IPS-18a (cell line): ENCODE data around the gene PPP2R1A.

Source experiments
- H3K27ac ChIP-seq: one replicate; pipeline ENCODE4 v1.5.1; 2013; ENCODE audit warnings: low read length
- H3K27me3 ChIP-seq: one replicate; pipeline ENCODE4 v1.6.1; 2013; ENCODE audit warnings: mild to moderate bottlenecking, low read length; ENCODE audit not compliant: control insufficient read depth, insufficient read depth
- H3K36me3 ChIP-seq: one replicate; pipeline ENCODE4 v1.6.1; 2013; ENCODE audit warnings: low read depth, low read length; ENCODE audit not compliant: control insufficient read depth
- H3K4me1 ChIP-seq: one replicate; pipeline ENCODE4 v1.6.1; 2013; ENCODE audit warnings: low read depth, low read length; ENCODE audit not compliant: control insufficient read depth
- H3K4me3 ChIP-seq: one replicate; pipeline ENCODE4 v1.5.1; 2013; ENCODE audit warnings: low read length
- H3K9ac ChIP-seq: one replicate; pipeline ENCODE4 v1.6.1; 2013; ENCODE audit warnings: mild to moderate bottlenecking, low read length, moderate library complexity
- H3K9me3 ChIP-seq: one replicate; pipeline ENCODE4 v1.6.1; 2013; ENCODE audit warnings: low read depth, low read length; ENCODE audit not compliant: control insufficient read depth

PPP2R1A gene

GRCh38 chr19:52227196-52227940 is 37.5 kb downstream of the PPP2R1A start:
- no peaks in the 10 kb centered on the region for H3K4me1 ChIP-seq
- no peak overlapping the region for H3K9ac ChIP-seq
- H3K27ac ChIP-seq = no peak overlapping the region
- no peak overlapping the region for H3K4me3 ChIP-seq
- H3K9me3 ChIP-seq = no peaks in the 10 kb centered on the region
- peaks cover 62% of the 10 kb centered on the region for H3K36me3 ChIP-seq
- no peaks in the 10 kb centered on the region for H3K27me3 ChIP-seq

GRCh38 chr19:52227980-52228379 is 38.1 kb downstream of the PPP2R1A start:
- Histone ChIP-seq H3K27me3 (no peaks in the 10 kb centered on the region), H3K4me1 (no peaks in the 10 kb centered on the region), H3K36me3 (peaks cover 56% of the 10 kb centered on the region), H3K9me3 (no peaks in the 10 kb centered on the region), H3K27ac (no peak overlapping the region), H3K9ac (no peak overlapping the region), H3K4me3 (no peak overlapping the region)

GRCh38 chr19:52229524-52229923 is 39.7 kb downstream of the PPP2R1A start:
- no peak overlapping the region for H3K4me3 ChIP-seq
- no peak overlapping the region for H3K9ac ChIP-seq
- H3K36me3 ChIP-seq = peaks cover 41% of the 10 kb centered on the region
- no peaks in the 10 kb centered on the region for H3K27me3 ChIP-seq
- H3K27ac ChIP-seq = no peak overlapping the region
- H3K4me1 ChIP-seq = no peaks in the 10 kb centered on the region
- no peaks in the 10 kb centered on the region for H3K9me3 ChIP-seq

GRCh38 chr19:52230685-52231084 is 40.8 kb downstream of the PPP2R1A start:
- Histone ChIP-seq H3K27ac (no peak overlapping the region), H3K27me3 (no peaks in the 10 kb centered on the region), H3K4me3 (no peak overlapping the region), H3K9me3 (no peaks in the 10 kb centered on the region), H3K4me1 (no peaks in the 10 kb centered on the region), H3K9ac (no peak overlapping the region), H3K36me3 (peaks cover 30% of the 10 kb centered on the region)

GRCh38 chr19:52231154-52231910 is 41.5 kb downstream of the PPP2R1A start:
- H3K9ac ChIP-seq = no peak overlapping the region
- no peak overlapping the region for H3K27ac ChIP-seq
- no peaks in the 10 kb centered on the region for H3K4me1 ChIP-seq
- H3K4me3 ChIP-seq = no peak overlapping the region
- H3K36me3 ChIP-seq = peaks cover 24% of the 10 kb centered on the region
- H3K9me3 ChIP-seq = no peaks in the 10 kb centered on the region
- no peaks in the 10 kb centered on the region for H3K27me3 ChIP-seq

- Histone ChIP-seq H3K4me3 (no peak overlapping the region), H3K36me3 (no peaks in the 10 kb centered on the region), H3K9ac (no peak overlapping the region), H3K27ac (no peak overlapping the region), H3K4me1 (no peaks in the 10 kb centered on the region), H3K9me3 (no peaks in the 10 kb centered on the region), H3K27me3 (no peaks in the 10 kb centered on the region)
Observed at GRCh38 chr19:52234406-52234805, 44.6 kb downstream of the PPP2R1A start.

- H3K27ac ChIP-seq = no peak overlapping the region
- no peaks in the 10 kb centered on the region for H3K4me1 ChIP-seq
- H3K4me3 ChIP-seq = no peak overlapping the region
- no peak overlapping the region for H3K9ac ChIP-seq
- no peaks in the 10 kb centered on the region for H3K27me3 ChIP-seq
- no peaks in the 10 kb centered on the region for H3K9me3 ChIP-seq
- H3K36me3 ChIP-seq = no peaks in the 10 kb centered on the region
Observed at GRCh38 chr19:52237197-52237596, 47.3 kb downstream of the PPP2R1A start.

GRCh38 chr19:52237771-52238400 is 48.0 kb downstream of the PPP2R1A start:
- H3K9me3 ChIP-seq = no peaks in the 10 kb centered on the region
- H3K9ac ChIP-seq = no peak overlapping the region
- no peaks in the 10 kb centered on the region for H3K27me3 ChIP-seq
- H3K36me3 ChIP-seq = no peaks in the 10 kb centered on the region
- H3K4me1 ChIP-seq = no peaks in the 10 kb centered on the region
- no peak overlapping the region for H3K4me3 ChIP-seq
- H3K27ac ChIP-seq = no peak overlapping the region

- no peaks in the 10 kb centered on the region for H3K27me3 ChIP-seq
- no peak overlapping the region for H3K27ac ChIP-seq
Observed at GRCh38 chr19:52244021-52244420, 54.2 kb downstream of the PPP2R1A start.

GRCh38 chr19:52248241-52248640 is 58.4 kb downstream of the PPP2R1A start:
- H3K9me3 ChIP-seq = peaks cover 2% of the 10 kb centered on the region

More at GRCh38 chr19:52244021-52244420, 54.2 kb downstream of the PPP2R1A start:
- Histone ChIP-seq H3K4me1 (no peaks in the 10 kb centered on the region), H3K36me3 (no peaks in the 10 kb centered on the region), H3K9me3 (peaks cover under 1% of the 10 kb centered on the region), H3K4me3 (no peak overlapping the region), H3K9ac (no peak overlapping the region)

GRCh38 chr19:52258426-52258825 is 68.6 kb downstream of the PPP2R1A start:
- Histone ChIP-seq H3K36me3 (no peaks in the 10 kb centered on the region), H3K9me3 (no peaks in the 10 kb centered on the region), H3K27me3 (no peaks in the 10 kb centered on the region), H3K27ac (no peak overlapping the region), H3K4me1 (no peaks in the 10 kb centered on the region), H3K9ac (no peak overlapping the region), H3K4me3 (no peak overlapping the region)

More at GRCh38 chr19:52248241-52248640, 58.4 kb downstream of the PPP2R1A start:
- Histone ChIP-seq H3K9ac (no peak overlapping the region), H3K36me3 (no peaks in the 10 kb centered on the region), H3K4me1 (no peaks in the 10 kb centered on the region), H3K27me3 (no peaks in the 10 kb centered on the region), H3K4me3 (no peak overlapping the region), H3K27ac (no peak overlapping the region)
